ENCODE data around the gene LRP6.

The LRP6 gene

GRCh38 chr12:12207746-12208145 is 59.1 kb downstream of the LRP6 start:
- Histone ChIP-seq H3K79me1 (ENCODE audit: low read length) (no peaks in the 10 kb centered on the region), H2BK5ac (ENCODE audit: low read depth, low read length, poor library complexity) (no peak overlapping the region), H3K9ac (ENCODE audit: low read length) (no peak overlapping the region), H3K27ac (ENCODE audit: low read depth, low read length) (no peak overlapping the region), H3K27me3 (ENCODE audit: insufficient read depth, low read length) (no peaks in the 10 kb centered on the region), H3K4ac (ENCODE audit: low read depth, low read length) (no peak overlapping the region), H3K23ac (ENCODE audit: low read length) (no peak overlapping the region), H4K91ac (ENCODE audit: low read depth, low read length) (no peak overlapping the region), H3K79me2 (ENCODE audit: control insufficient read depth, insufficient read depth, low read length, poor library complexity) (no peaks in the 10 kb centered on the region), H3K4me3 (ENCODE audit: low read depth, low read length) (no peak overlapping the region), H3K9me3 (ENCODE audit: insufficient read depth, low read depth, low read length) (no peaks in the 10 kb centered on the region), H4K8ac (ENCODE audit: low read depth, low read length) (no peak overlapping the region), H2BK120ac (ENCODE audit: insufficient read depth, low read length, poor library complexity) (no peak overlapping the region), H2AFZ (ENCODE audit: insufficient read depth, low read length, poor library complexity) (no peak overlapping the region), H2BK12ac (ENCODE audit: low read length) (no peak overlapping the region), H3K4me1 (ENCODE audit: control insufficient read depth in 1 of 2, insufficient read depth in 2 of 2, low read length in 2 of 2) (peaks cover 0 to 1% of the 10 kb centered on the region in 2 experiments), H4K12ac (ENCODE audit: low read depth, low read length) (no peak overlapping the region), H3K4me2 (ENCODE audit: low read length) (no peak overlapping the region), H3K18ac (ENCODE audit: low read length) (no peak overlapping the region), H3K14ac (ENCODE audit: low read length) (no peak overlapping the region), H3K36me3 (ENCODE audit: control insufficient read depth in 1 of 2, insufficient read depth in 2 of 2, low read length in 2 of 2) (no peaks in the 10 kb centered on the region), H2AK5ac (ENCODE audit: low read length) (no peak overlapping the region)
- no peak for DNase-seq
- no CpG with 5 or more reads among the region's 1 CpG for WGBS (ENCODE audit: extremely low coverage, insufficient coverage, insufficient read length)

- H3K4ac ChIP-seq (ENCODE audit: low read depth, low read length): no peak overlapping the region
- no peaks in the 10 kb centered on the region for H3K79me1 ChIP-seq (ENCODE audit: low read length)
- no peaks in the 10 kb centered on the region for H3K27me3 ChIP-seq (ENCODE audit: insufficient read depth, low read length)
- H3K23ac ChIP-seq (ENCODE audit: low read length): no peak overlapping the region
- H4K12ac ChIP-seq (ENCODE audit: low read depth, low read length): no peak overlapping the region
- no peak overlapping the region for H3K4me3 ChIP-seq (ENCODE audit: low read depth, low read length)
- peaks cover 0 to 2% of the 10 kb centered on the region in 2 experiments for H3K36me3 ChIP-seq (ENCODE audit: control insufficient read depth in 1 of 2, insufficient read depth in 2 of 2, low read length in 2 of 2)
- H2BK5ac ChIP-seq (ENCODE audit: low read depth, low read length, poor library complexity): no peak overlapping the region
- no peak overlapping the region for H4K91ac ChIP-seq (ENCODE audit: low read depth, low read length)
- H3K18ac ChIP-seq (ENCODE audit: low read length): no peak overlapping the region
- H3K79me2 ChIP-seq (ENCODE audit: control insufficient read depth, insufficient read depth, low read length, poor library complexity): no peaks in the 10 kb centered on the region
- H2BK12ac ChIP-seq (ENCODE audit: low read length): no peak overlapping the region
- 100% methylated on average over 1 of the region's 5 CpGs for WGBS (ENCODE audit: extremely low coverage, insufficient coverage, insufficient read length)
- no peak overlapping the region for H3K4me2 ChIP-seq (ENCODE audit: low read length)
- H3K27ac ChIP-seq (ENCODE audit: low read depth, low read length): no peak overlapping the region
- no peaks in the 10 kb centered on the region for H3K9me3 ChIP-seq (ENCODE audit: insufficient read depth, low read depth, low read length)
- no peak overlapping the region for H3K9ac ChIP-seq (ENCODE audit: low read length)
- DNase-seq: no peak
- no peak overlapping the region for H4K8ac ChIP-seq (ENCODE audit: low read depth, low read length)
- no peak overlapping the region for H2AK5ac ChIP-seq (ENCODE audit: low read length)
- no peak overlapping the region for H3K14ac ChIP-seq (ENCODE audit: low read length)
- H2BK120ac ChIP-seq (ENCODE audit: insufficient read depth, low read length, poor library complexity): no peak overlapping the region
- H2AFZ ChIP-seq (ENCODE audit: insufficient read depth, low read length, poor library complexity): no peak overlapping the region
- H3K4me1 ChIP-seq (ENCODE audit: control insufficient read depth in 1 of 2, insufficient read depth in 2 of 2, low read length in 2 of 2): peaks cover 0 to 1% of the 10 kb centered on the region in 2 experiments
These were observed 60.0 kb downstream of the LRP6 start for GRCh38 chr12:12206776-12207388.

GRCh38 chr12:12202747-12203146 is 64.1 kb downstream of the LRP6 start:
- H3K27ac ChIP-seq (ENCODE audit: low read depth, low read length): no peak overlapping the region
- no peak overlapping the region for H3K18ac ChIP-seq (ENCODE audit: low read length)
- no peaks in the 10 kb centered on the region for H3K27me3 ChIP-seq (ENCODE audit: insufficient read depth, low read length)
- no peak overlapping the region for H2AFZ ChIP-seq (ENCODE audit: insufficient read depth, low read length, poor library complexity)
- no peak for DNase-seq
- H2BK12ac ChIP-seq (ENCODE audit: low read length): no peak overlapping the region
- no peak overlapping the region for H4K12ac ChIP-seq (ENCODE audit: low read depth, low read length)
- no peak overlapping the region for H4K8ac ChIP-seq (ENCODE audit: low read depth, low read length)
- no peak overlapping the region for H2BK5ac ChIP-seq (ENCODE audit: low read depth, low read length, poor library complexity)
- H4K91ac ChIP-seq (ENCODE audit: low read depth, low read length): no peak overlapping the region
- no peak overlapping the region for H3K9ac ChIP-seq (ENCODE audit: low read length)
- H3K79me2 ChIP-seq (ENCODE audit: control insufficient read depth, insufficient read depth, low read length, poor library complexity): no peaks in the 10 kb centered on the region
- H2BK120ac ChIP-seq (ENCODE audit: insufficient read depth, low read length, poor library complexity): no peak overlapping the region
- no peak overlapping the region for H2AK5ac ChIP-seq (ENCODE audit: low read length)
- H3K4ac ChIP-seq (ENCODE audit: low read depth, low read length): no peak overlapping the region
- no peaks in the 10 kb centered on the region for H3K9me3 ChIP-seq (ENCODE audit: insufficient read depth, low read depth, low read length)
- H3K14ac ChIP-seq (ENCODE audit: low read length): no peak overlapping the region
- WGBS (ENCODE audit: extremely low coverage, insufficient coverage, insufficient read length): no CpG with 5 or more reads among the region's 1 CpG
- H3K36me3 ChIP-seq (ENCODE audit: control insufficient read depth in 1 of 2, insufficient read depth in 2 of 2, low read length in 2 of 2): peaks cover 1 to 6% of the 10 kb centered on the region in 2 experiments
- peaks cover 0 to 1% of the 10 kb centered on the region in 2 experiments for H3K4me1 ChIP-seq (ENCODE audit: control insufficient read depth in 1 of 2, insufficient read depth in 2 of 2, low read length in 2 of 2)
- H3K79me1 ChIP-seq (ENCODE audit: low read length): no peaks in the 10 kb centered on the region
- H3K4me3 ChIP-seq (ENCODE audit: low read depth, low read length): no peak overlapping the region
- no peak overlapping the region for H3K4me2 ChIP-seq (ENCODE audit: low read length)
- H3K23ac ChIP-seq (ENCODE audit: low read length): no peak overlapping the region

- no peak overlapping the region for H4K12ac ChIP-seq (ENCODE audit: low read depth, low read length)
- no peak overlapping the region for H3K4ac ChIP-seq (ENCODE audit: low read depth, low read length)
- no peak overlapping the region for H3K23ac ChIP-seq (ENCODE audit: low read length)
- H3K9me3 ChIP-seq (ENCODE audit: insufficient read depth, low read depth, low read length): no peaks in the 10 kb centered on the region
- no peaks in the 10 kb centered on the region for H3K27me3 ChIP-seq (ENCODE audit: insufficient read depth, low read length)
- peaks cover 3 to 7% of the 10 kb centered on the region in 2 experiments for H3K36me3 ChIP-seq (ENCODE audit: control insufficient read depth in 1 of 2, insufficient read depth in 2 of 2, low read length in 2 of 2)
- H3K4me1 ChIP-seq (ENCODE audit: control insufficient read depth in 1 of 2, insufficient read depth in 2 of 2, low read length in 2 of 2): no peaks in the 10 kb centered on the region
- H2BK12ac ChIP-seq (ENCODE audit: low read length): no peak overlapping the region
- no peak overlapping the region for H3K4me3 ChIP-seq (ENCODE audit: low read depth, low read length)
- H4K8ac ChIP-seq (ENCODE audit: low read depth, low read length): no peak overlapping the region
- H2BK120ac ChIP-seq (ENCODE audit: insufficient read depth, low read length, poor library complexity): no peak overlapping the region
- no peak overlapping the region for H3K18ac ChIP-seq (ENCODE audit: low read length)
- no peak overlapping the region for H3K27ac ChIP-seq (ENCODE audit: low read depth, low read length)
- H3K79me2 ChIP-seq (ENCODE audit: control insufficient read depth, insufficient read depth, low read length, poor library complexity): no peaks in the 10 kb centered on the region
- no peak overlapping the region for H3K9ac ChIP-seq (ENCODE audit: low read length)
- no peak for DNase-seq
- no peak overlapping the region for H3K14ac ChIP-seq (ENCODE audit: low read length)
- H4K91ac ChIP-seq (ENCODE audit: low read depth, low read length): no peak overlapping the region
- H2AK5ac ChIP-seq (ENCODE audit: low read length): no peak overlapping the region
- WGBS (ENCODE audit: extremely low coverage, insufficient coverage, insufficient read length): no CpG with 5 or more reads among the region's 9 CpGs
- no peak overlapping the region for H2AFZ ChIP-seq (ENCODE audit: insufficient read depth, low read length, poor library complexity)
- H3K4me2 ChIP-seq (ENCODE audit: low read length): no peak overlapping the region
- no peak overlapping the region for H2BK5ac ChIP-seq (ENCODE audit: low read depth, low read length, poor library complexity)
- H3K79me1 ChIP-seq (ENCODE audit: low read length): no peaks in the 10 kb centered on the region
These were observed 64.7 kb downstream of the LRP6 start for GRCh38 chr12:12202105-12202504.
